Activated T-helper 9 cell treated with anti-CD3 and anti-CD28 coated beads, Interleukin-2, amount 50 U/mL, for 16 hours (primary cell): ENCODE results near the gene ARHGAP22.

Experiments used
- DNase-seq: peaks from one replicate; pipeline ENCODE4 v3.0.0-alpha.2; 2020; ENCODE audit warnings: low read depth

The ARHGAP22 gene

DNA sequence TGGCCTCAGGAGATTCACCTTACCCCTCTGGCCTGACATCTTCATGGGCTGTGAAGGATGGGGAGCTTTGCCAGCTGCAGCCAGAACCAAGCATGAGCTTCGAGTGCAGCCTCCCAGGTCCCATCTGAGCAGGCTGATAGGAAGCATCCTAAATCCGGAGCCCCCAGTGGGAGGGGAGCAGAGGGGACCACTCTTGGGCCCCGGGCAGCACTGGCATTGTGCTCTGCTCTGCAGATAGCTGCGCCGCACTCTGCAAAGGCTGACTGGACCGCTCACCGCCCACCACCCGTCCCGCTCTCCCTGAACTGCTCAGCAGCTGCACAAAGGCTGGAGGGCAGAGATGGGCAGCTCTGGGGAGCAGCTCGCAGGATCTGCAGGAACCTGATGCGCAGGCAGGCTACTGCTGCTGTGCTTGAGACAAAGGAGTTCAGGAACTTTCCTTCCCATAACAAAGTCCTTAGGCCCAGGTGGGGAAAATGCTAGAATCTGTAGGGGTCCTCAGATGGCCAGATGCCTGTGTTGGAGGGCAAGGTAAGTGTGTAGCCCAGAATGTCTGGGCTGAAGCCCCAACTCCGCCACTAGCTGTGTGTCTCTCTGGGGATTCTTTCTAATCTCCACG is 51.8 kb downstream of the ARHGAP22 start:
- DNase-seq = no peak

DNA sequence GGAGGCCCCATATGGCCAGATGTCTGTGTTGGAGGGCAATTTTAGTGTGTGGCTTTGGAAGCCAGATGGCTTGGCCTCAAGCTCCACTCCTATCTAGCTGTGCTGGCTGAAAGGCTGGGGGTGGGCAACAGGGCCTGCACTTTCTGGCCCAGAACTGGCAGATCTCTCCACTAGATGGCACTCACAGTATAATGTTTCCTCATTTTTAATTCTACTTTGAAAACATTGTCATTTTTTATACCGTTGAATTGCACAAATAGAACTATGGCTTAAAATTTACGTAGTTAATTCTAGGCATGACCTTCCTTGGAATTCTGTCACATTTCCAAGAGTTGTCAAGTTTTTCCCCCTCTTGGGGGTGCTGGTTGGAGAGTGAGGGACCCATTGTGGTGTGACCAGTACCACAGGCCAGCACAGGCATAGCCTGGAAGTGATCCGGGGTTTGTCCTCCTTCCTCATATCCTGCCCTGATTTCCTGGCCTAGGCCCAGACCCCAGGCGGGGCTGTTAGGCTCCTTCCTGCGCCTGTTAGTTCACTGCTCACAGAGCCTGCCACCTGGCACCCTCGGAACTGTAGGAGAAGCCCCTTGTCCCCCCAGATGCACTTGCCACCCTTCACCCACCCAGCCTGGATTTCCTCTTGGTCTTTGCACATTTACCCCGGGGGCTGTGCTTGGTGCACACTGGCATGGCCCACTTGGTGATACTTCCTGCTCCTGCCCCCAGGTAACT is 52.8 kb downstream of the ARHGAP22 start:
- DNase-seq = no peak

GRCh38 chr10:48550977-48551376 is 53.9 kb downstream of the ARHGAP22 start:
- no peak for DNase-seq

DNA sequence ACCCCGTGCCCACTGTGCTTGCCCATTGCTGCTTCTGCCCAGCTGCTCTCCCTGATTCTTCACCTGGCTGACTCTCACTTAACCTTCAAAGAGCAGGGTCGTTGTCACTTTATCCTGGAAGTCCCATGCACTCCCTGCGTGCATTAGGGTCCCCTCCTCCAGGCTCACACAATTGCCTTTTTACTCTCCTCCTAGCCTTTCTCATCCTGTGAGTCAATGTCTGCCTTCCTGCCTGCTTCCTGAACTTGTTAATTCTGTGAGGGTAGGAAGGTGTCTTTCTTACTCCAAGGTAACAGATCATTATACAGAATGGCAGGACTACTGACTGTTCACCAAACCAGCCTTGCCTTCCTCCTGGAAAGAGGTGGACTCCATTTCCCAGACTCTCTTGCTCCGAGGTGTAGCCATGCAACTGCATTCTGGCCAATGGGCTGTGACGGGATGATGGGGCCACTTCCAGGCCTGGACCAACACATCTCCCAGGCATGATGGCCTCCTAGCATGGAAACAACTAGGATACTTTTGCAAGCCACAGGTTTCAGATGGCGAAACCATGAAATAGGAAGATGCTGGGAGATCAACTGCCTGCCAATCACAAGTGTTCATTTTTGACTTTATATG is 54.7 kb downstream of the ARHGAP22 start:
- no peak for DNase-seq

GRCh38 chr10:48549236-48549635 is 55.6 kb downstream of the ARHGAP22 start:
- no peak for DNase-seq

GRCh38 chr10:48548531-48549135 is 56.2 kb downstream of the ARHGAP22 start:
- DNase-seq = no peak

DNA sequence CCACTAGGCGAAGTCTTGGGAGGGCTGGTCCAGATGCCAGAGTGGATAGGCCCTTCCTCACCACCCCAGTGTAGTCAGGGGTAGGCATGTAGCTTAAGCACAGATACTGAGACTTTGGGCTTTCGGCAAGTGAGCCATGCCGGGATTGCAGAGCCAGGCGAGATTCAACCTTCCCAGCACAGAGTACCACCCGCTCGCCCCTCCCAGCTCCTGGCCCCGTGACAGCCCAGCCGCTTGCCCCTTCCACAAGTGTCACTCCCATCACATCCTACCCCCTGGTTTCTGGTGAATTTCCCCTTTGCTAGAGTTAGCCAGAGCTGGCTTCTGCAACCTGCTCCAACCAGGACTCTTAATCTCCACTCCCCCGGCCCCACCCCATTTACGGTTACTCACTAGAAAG is 56.9 kb downstream of the ARHGAP22 start:
- DNase-seq = no peak

- no peak for DNase-seq
These were observed 57.6 kb downstream of the ARHGAP22 start for GRCh38 chr10:48547061-48547895.

GRCh38 chr10:48545462-48546145 is 59.3 kb downstream of the ARHGAP22 start:
- DNase-seq = no peak

DNA sequence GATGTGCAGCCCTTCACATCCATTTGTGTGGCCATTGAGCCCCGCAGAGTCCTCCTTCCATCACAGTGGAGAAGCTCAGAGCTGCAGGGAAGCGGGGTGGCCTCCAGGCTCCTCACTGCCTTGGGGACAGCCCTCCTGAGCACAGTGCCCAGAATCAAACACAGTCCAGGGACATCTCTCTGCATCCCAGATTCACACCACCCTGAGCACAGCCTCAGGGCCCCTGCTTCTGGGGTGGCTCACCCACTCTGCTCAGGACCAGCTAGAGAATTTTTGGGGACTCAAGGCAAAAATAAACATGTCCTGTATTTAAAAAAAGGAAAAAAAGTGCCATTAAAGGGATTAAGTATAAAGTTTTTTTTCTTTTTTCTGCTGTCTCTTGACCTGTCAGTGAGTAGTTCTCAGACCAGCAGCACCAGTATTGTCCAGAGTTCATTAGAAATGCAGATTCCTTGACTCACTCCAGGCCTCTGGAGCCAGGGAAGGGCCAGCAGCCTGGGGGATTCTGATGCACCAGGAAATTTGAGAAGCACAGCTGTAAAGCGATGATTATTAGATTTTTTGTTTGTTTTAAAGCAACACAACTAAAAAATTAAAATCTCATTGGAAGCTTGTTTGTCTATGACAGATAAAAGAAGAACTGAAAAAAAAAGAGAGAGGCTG is 61.6 kb downstream of the ARHGAP22 start:
- no peak for DNase-seq

DNA sequence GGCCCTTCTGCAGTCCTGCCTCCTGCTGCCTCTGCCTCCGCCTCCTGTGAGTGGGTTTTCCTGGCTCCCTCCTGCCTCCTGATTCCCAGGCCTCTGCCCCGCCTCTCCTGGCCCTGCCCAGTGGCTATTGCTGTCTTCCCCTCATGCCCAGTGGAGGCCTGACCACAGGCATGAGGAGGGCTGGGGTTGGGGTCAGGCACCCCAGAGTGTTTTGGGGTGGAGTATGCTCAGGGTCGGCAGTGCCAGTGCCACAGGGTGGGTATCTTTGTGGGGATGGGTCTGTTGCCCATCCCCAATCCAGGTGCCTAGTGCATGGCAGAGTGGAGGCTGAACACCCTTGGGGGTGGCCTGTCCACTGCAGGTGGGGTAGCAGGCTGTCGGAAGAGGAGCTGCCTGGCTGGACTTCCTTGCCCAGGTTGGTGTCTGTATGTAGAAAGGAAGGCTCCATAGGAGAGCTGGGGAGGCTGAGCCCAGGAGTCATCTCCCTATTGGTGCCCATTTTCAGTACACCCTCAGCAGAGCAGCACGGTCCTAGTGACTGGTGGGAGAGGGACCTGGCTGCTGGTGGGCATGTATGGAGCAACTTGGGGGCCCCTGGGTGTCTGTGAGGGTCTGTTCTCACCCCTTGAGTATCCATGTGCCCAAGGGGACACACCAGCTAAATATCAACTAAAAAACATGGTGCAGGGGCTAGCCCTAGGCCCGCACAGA is 62.2 kb downstream of the ARHGAP22 start:
- no peak for DNase-seq

DNA sequence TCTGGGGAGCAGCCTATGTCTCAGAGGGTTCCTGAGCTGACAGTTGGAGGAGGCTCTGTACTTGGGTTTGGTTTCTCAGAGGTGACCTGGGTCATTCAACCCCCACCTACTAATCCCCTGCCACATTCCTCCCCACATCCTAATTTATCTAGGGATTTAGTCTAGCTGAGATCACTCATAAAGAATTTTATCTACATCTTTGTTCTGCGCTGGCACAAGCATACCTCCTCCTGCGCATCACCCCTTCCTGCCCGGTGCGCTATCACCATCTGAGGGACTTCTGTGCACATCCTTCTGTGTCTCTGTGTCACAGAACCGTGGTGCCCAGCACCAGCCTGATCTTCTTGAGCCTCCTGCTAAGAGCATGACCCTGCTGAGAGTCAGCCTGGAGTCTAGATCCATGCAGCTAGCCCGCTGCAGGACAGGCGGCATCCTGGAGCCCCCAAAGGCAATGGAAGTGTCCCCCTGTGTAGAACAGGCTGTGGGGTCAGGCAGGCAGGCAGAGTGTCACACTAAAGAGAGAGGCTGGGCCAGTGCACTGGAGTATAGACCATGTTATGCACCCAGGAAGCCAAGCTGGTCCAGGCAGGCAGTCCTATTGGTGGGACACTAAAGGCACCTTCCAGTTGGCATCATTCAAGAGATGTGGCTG is 63.6 kb downstream of the ARHGAP22 start:
- DNase-seq = no peak

DNA sequence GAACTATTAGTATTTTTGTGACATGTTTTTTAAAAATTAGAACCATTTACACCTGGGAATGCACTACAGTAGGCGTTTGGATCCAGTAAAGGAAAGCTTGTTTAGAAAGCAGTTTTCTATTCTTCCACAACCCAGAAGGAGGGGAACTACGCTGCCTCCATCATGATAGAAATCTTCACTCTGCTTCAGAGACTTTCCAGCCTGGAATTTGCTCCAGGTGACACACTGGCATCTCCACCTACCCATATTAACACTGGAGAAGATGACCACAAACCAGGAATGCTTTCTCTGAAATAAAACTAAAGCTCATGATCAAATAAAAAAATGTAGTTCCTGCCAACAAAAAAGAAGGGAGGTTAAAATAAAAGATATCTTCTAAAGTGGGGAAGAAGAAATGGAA is 66.3 kb downstream of the ARHGAP22 start:
- no peak for DNase-seq

DNA sequence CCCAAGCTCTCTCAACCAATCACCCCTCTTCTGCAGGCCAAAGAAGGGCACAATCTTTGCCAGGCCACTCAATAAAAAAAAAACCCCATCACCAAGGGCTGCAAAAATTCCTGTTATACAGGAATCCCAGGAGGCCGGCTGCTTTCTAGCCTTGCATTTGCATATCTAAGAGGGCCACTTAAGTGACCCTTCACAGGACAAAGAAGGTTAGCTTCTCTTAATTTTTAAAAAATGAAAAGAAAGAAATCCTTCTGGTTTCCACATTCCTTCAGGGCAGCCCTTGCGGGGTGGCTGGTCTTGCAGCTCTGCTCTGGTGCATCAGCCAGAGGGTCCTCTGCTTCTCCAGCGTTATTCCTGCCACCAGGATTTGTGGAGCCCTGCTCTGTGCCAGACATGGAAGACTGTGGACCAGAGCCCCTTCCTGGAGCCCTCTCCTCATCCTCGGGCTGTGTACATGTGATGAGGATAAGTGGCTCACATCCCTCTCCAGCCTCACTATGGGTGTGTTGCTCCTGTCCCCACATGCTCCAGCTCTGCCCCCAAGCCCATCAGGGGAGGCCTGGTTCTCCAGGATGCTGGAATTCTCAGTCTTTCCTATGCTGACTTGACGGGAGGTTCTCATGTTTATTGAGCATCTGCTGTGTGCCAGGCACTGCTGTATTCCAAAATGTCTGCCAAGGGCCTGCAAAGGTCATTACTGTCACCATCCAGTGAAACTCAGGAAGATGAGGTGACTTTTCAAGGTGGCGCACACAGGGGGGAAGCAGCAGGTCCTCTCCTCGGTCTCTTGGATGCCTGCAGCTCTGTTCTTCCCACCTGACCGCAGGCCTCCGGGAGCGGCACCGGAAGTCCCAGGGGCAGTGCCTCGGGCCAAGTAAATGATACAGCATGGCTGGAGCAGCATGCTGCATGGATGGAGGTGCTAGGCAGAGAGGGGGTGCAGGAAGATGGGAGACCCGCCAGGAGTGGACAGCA is 67.7 kb downstream of the ARHGAP22 start:
- DNase-seq = no peak

- no peak for DNase-seq
These were observed 68.7 kb downstream of the ARHGAP22 start for GRCh38 chr10:48536156-48536500.

- no peak for DNase-seq
These were observed 69.3 kb downstream of the ARHGAP22 start for GRCh38 chr10:48535416-48536155.

DNA sequence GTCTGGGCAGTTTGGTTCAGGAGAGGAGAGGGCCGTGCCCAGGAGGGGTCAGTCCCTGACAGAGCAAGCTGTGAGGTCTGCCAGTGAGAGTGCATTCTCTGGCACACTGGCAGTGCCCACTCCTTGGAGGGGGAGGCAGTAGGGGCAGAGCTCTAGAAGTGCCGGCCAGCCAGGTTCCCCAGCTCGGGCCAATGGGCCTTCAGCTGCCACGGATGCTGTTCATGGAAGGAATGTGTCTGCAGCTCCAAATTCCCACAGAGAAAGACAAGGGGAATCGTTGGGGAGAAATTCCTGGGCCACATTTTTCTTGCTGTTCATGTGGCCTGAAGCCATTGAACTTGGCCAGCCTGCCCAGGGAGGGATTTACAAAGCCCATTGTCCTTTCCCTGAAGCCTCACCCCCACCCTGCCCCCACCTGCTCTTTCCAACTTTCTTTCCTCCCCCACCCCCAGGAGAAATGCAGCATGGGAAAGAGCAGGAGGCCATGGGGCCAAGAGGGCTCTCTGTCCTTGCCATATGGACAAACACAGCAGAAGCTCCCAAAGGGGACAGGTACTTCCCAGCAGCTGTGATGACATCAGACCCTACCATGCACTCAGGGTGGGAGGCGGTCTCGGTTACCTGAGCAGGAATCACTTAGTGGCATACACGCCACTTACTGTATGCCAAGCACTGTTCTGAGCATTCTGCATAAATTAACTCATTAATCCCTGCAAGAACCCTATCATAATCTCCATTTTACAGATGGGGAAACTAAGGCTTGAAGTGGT is 70.7 kb downstream of the ARHGAP22 start:
- DNase-seq = no peak
